HK-2 (cell line): ENCODE measurements around the gene MAEA.
A peak's percentile ranks its signal among the peaks of the same experiment; 100 is the strongest.
"Not testable (repeated sequence)": the region's sequence is repeated elsewhere in the genome, so short reads cannot be mapped to it uniquely, and the experiment has no call there.

Source experiments
- DNase-seq: peaks from one replicate; pipeline ENCODE4 v3.0.0-alpha.2; 2018; ENCODE audit not compliant: unreplicated experiment

Gene MAEA

DNA sequence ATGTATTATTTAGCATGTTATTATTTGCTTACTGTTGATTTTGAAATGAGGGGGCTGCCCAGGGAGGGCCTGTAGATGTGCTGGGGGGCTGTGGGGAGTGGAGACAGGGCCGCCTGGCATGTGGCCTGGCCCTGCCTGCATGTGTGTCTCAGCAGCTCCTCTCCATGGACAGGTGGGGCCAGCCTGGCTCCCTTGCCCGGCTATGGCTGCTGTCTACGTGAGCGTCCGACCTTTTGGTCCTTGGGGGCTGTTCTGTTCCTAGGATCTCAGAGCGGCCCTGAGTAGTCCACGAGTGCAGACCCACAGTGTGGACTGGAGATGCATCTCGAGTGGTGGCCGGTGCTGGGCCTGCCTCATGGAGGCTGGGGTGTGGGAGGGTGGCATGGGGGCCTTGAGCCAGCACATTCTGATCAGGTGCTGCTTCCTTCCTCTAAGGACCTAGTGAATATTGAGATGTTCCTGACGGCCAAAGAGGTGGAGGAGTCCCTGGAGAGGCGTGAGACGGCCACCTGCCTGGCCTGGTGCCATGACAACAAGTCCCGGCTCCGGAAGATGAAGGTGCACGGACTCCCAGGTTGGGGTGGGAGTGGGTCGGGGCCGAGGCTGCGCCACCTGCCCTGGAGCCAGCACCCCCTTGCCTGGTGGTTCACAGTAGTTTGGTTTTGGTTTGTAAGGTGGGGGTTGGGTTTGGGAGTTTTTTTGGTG is 32.4 kb downstream of the MAEA start:
- DNase-seq = no peak

DNA sequence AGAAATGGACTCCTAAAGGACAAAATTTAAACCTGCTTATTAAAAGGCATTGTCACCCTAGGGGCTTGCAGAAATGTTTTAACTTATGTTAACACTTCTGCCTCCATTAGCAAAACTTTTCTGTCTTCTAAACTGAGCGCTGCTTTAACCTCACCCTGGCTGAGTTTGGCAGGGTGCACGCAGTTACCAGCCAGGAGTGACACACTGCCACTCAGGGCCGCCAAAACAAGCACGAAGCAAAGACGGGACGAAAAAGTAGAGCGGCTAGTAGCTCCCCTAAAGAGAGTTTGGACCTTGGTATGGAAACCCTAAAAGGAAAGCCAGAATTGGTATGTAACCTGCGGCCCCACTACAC is 33.6 kb downstream of the MAEA start:
- DNase-seq = no peak

DNA sequence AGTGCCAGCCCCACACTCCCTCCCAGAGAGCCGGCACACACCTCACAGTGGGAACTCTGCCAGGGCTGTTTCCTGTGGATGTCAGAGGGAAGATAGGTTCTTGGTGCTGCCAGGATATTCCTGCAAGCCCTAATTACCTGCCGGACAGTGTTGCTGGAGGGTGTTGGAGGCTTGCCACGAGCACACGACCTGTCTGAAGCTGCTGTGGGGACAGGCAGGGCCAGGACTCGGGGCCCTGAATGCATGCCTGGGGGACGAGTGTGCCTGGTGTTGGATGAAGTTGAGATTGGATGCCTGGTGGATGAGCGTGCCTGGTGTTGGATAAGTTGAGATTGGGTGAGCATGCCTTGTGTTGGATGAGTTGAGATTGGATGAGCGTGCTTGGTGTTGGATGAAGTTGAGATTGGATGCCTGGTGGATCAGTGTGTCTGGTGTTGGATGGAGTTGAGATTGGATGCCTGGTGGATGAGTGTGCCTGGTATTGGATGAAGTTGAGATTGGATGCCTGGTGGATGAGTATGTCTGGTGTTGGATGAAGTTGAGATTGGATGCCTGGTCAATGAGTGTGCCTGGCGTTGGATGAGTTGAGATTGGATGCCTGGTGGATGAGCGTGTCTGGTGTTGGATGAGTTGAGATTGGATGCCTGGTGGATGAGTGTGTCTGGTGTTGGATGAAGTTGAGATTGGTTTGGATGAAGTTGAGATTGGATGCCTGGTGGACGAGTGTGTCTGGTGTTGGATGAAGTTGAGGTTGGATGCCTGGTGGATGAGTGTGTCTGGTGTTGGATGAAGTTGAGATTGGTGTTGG is 34.1 kb downstream of the MAEA start:
- peak; percentile 79 for DNase-seq

GRCh38 chr4:1324443-1325175 is 34.9 kb downstream of the MAEA start:
- DNase-seq = not testable (repeated sequence)

DNA sequence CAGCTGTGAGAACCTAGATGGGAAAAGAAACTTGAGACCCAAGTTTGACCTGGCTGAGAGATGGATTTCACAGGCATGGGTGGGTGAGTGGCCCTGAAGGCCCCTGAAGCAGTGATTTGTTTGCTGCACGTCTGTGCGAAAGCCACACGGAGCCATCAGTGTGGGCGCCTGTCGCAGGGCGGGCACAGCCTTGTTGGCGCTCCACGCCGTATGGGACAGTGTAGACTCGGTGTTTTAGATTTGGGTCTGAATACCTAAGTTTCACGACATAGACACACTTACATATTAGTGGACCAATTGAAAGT is 35.4 kb downstream of the MAEA start:
- no peak for DNase-seq

GRCh38 chr4:1325681-1326635 is 36.3 kb downstream of the MAEA start:
- DNase-seq = no peak

GRCh38 chr4:1326751-1327525 is 37.2 kb downstream of the MAEA start:
- DNase-seq = no peak

- DNase-seq = no peak
Observed at GRCh38 chr4:1327526-1328266, 38.0 kb downstream of the MAEA start.

- no peak for DNase-seq
Observed at GRCh38 chr4:1328267-1329155, 38.8 kb downstream of the MAEA start.

DNA sequence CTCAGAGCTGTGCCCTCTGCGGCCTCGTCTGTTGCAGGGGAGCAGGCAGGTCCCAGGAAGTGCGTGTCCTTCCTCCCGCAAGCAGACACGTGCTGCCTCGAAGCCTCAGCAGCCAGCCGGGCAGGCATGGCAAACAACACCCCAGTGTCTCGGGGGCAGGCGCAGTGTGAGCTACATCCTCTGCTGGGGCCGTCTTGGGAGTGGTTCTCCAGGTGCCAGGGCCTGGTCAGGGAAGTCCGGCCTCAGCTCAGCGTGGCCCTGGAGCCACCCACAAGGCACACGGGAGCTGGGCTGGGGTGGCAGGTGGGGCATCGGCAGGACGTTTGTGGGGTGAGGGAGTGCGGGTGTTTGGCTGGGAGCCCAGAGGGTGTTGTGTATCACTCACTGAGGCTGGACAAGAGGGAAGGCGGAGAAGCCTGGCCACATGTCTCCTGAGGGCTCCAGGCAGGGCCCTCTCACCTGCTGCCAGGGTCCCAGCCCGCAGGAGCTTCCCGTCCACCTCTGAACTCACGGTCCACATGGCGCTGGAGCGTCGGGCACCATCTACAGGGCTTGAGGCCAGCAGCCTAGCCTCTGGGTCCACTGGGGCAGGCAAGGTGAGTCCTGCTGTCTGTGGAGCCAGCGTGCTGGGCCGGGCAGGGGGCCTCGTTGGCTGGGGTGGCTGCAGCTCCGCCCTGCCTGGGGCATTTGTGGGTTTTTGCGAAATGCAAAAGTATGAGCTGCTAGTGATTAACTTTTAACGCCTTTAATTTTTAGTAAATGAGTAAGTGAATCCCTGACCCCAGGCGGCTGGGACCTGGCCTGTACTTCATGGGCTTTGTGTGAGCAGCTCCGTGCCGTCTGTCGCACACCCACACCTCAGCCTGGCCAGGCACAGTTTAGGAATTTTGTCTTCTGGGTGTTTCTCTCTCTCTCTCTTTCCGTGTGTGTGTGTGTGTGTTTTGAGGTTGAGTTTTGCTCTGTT is 40.0 kb downstream of the MAEA start:
- DNase-seq = peak; percentile 93

DNA sequence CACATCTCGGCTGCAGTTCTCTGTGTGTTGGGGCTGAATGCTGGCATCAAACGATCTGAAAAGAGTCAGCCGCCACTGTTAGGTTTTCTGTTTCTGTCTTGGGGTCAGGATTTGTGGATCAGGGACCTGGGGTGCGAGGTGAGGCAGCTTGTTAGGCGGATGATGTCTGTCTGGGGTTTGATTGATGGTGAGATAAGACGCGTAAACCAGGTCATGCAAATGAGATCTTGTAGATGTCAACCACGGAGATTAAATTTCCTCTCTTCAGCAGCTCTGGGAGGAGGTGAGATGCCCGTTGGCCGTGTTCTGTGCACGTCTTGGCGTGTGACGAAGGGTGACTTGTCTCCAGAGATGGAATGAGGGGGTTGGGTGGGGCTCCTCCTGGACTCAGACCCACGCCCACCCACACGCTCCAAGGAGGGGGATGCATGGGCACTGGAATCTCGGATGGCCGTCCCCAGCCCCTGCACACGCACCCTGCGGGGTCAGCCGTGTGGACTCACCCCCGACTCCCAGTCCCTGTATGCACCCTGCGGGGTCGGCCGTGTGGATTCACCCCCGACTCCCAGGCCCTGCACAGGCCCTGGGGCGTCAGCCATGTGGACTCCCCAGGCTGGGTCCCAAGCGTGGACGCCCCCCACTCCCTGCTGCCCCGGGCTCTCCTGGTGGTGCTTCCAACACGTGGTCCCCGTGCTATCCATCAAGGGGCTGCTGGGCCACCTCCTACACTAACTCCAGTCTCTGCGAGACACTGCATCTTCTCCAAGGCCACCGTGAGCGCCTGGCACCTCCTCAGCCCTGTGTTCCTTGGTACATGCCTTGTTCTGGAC is 41.3 kb downstream of the MAEA start:
- DNase-seq = no peak

DNA sequence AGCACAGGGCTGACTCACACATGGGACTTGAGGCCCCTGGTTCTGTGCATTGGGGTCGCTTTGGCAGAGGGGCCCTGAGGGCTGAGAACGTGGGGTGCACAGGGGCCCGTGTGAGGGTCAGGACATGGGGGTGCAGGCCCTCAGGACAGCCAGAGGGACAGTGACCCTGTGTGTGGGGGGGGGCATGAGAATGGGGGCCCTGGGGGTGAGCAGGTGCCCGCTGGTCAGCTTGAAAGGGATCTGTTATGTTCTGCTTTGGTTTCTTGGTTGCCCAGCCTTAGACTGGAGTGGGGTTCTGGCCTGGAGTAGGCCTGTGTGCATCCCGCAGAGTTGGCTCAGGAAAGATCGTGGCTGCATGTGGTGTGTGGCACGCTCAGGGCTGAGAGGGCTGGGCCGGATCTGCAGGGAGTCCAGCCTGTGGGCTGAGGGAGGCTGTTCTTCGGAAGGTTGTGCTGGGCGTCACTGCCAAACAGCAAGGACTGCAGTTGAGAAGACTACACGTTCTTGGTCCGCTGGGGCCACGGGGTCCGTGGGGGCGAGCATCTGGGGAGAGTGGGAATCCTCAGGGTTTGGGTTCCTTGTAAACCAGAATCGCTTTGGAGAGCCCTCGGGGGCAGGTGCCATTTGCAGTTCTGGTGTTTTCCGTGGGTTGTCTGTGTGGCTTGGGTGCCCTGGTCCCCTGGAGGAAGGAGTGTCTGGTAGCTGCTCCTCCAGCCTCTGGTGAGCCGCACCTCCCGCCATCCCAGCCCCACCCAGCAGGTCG is 42.1 kb downstream of the MAEA start:
- no peak for DNase-seq

GRCh38 chr4:1332686-1333085 is 43.0 kb downstream of the MAEA start:
- no peak for DNase-seq

DNA sequence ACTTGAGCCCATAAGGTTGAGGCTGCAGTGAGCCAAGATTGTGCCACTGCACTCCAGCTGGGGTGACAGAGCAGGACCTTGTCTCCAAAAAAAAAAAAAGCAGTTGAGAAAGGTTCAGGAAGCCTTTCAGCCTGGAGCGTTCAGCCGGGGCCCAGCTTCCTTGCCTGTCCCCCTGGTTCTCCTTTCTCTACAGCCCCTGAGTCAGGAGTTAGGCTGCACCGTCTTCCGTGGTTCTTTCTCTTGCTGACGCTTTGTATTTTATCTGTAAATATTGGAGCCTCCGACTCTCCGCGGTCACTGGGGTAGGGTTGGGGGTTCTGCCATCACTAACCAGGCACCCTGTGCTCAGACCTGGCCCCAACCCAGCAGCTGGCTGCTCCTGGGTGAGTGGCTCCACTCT is 43.6 kb downstream of the MAEA start:
- DNase-seq = no peak

DNA sequence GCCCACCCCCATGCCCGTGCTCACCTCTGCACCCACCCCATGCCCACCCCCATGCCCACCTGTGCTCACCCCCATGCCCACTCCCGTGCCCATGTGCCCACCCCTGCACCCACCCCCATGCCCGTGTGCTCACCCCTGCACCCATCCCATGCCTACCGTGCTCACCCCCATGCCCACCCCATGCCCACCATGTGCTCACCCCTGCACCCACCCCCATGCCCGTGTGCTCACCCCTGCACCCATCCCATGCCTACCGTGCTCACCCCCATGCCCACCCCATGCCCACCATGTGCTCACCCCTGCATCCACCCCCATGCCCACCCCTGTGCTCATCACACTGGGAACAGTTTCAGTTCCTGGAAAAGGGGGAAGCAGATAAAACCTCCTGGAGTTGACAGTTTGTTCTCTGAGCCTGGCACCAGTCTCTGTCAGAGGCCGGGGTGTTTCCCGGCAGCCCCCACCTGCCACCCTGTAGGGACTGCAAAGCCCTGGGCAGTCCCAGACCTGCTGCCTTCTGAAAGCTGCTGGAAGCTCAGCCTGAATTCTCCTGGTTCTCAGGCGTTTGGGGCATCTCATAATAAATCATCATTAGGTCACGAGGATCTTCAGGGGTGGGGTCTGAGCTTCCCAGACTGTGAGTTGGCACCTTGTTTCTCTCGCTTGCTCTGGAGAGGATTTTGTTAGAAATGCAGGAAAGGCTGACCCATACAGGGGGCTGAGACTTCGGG is 44.3 kb downstream of the MAEA start:
- not testable (repeated sequence) for DNase-seq

DNA sequence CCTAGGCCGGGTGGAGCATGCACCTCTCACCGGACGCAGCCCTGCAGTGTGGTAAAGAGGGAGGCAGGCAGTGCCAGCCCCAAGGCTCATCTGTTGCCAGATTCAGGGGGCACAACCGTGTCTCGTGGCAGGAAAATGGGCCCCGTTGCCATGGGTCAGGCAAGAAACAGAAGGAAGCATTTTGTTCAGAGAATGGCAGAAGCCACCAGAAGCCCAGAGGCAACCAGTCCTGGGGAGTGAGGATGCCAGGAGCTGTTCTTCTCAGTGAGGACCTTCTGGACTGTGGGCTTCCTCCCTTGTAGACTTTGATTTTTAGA is 44.8 kb downstream of the MAEA start:
- no peak for DNase-seq
